ENCODE measurements around the gene FARS2.

Gene FARS2

GRCh38 chr6:5592886-5593519 lies 331.7 kb downstream of the FARS2 start:
- DNase-seq = no peak

- no peak for DNase-seq
These were observed 333.9 kb downstream of the FARS2 start for GRCh38 chr6:5595184-5595583.

GRCh38 chr6:5597413-5597812 lies 336.1 kb downstream of the FARS2 start:
- no peak for DNase-seq

- DNase-seq = no peak
These were observed 336.8 kb downstream of the FARS2 start for GRCh38 chr6:5598123-5598522.

- peak; percentile 78 for DNase-seq
These were observed 337.8 kb downstream of the FARS2 start for GRCh38 chr6:5599127-5599526.

- no peak for DNase-seq
These were observed 344.6 kb downstream of the FARS2 start for GRCh38 chr6:5605937-5606336.

- DNase-seq = no peak
These were observed 345.2 kb downstream of the FARS2 start for GRCh38 chr6:5606546-5606945.

- no peak for DNase-seq
These were observed 349.3 kb downstream of the FARS2 start for GRCh38 chr6:5610640-5611039.

GRCh38 chr6:5617179-5617578 lies 355.9 kb downstream of the FARS2 start:
- no peak for DNase-seq

- no peak for DNase-seq
These were observed 357.9 kb downstream of the FARS2 start for GRCh38 chr6:5619249-5619648.

GRCh38 chr6:5622276-5623005 lies 361.1 kb downstream of the FARS2 start:
- no peak for DNase-seq

- DNase-seq = no peak
These were observed 362.5 kb downstream of the FARS2 start for GRCh38 chr6:5623769-5624168.

GRCh38 chr6:5624256-5624655 lies 362.9 kb downstream of the FARS2 start:
- no peak for DNase-seq

- DNase-seq = no peak
These were observed 365.6 kb downstream of the FARS2 start for GRCh38 chr6:5626727-5627426.

- no peak for DNase-seq
These were observed 369.3 kb downstream of the FARS2 start for GRCh38 chr6:5630636-5631035.

GRCh38 chr6:5632348-5632935 lies 371.1 kb downstream of the FARS2 start:
- no peak for DNase-seq

- no peak for DNase-seq
These were observed 373.2 kb downstream of the FARS2 start for GRCh38 chr6:5634525-5634924.

GRCh38 chr6:5636210-5637030 lies 375.1 kb downstream of the FARS2 start:
- no peak for DNase-seq

- DNase-seq = no peak
These were observed 376.4 kb downstream of the FARS2 start for GRCh38 chr6:5637714-5638113.

- no peak for DNase-seq
These were observed 377.4 kb downstream of the FARS2 start for GRCh38 chr6:5638666-5639065.

- DNase-seq = no peak
These were observed 377.9 kb downstream of the FARS2 start for GRCh38 chr6:5639193-5639592.

- DNase-seq = no peak
These were observed 379.3 kb downstream of the FARS2 start for GRCh38 chr6:5640614-5641013.

Measured in fibroblast of skin of right biceps (primary cell).